HG03066 (cell line): Measurements from ENCODE around the gene SUMO2.
"Not testable (repeated sequence)": the region's sequence is repeated elsewhere in the genome, so short reads cannot be mapped to it uniquely, and the experiment has no call there.

ENCODE experiments used
- ATAC-seq: cut with Tn5 transposase; IDR thresholded peaks from one replicate; pipeline ENCODE4 v1.9.1; 2021; ENCODE audit warnings: low read depth; ENCODE audit not compliant: unreplicated experiment

Gene SUMO2

GRCh38 chr17:75182569-75183436, at the start of gene SUMO2:
SUMO2 (minus strand) TSS chr17:75182959; CDS start chr17:75182834, 125 bp downstream.
- ATAC-seq: peak; percentile 80

GRCh38 chr17:75231741-75232464, 49.1 kb upstream of the SUMO2 start:
- no peak for ATAC-seq

- ATAC-seq: no peak
These were observed 48.3 kb upstream of the SUMO2 start for GRCh38 chr17:75231071-75231470.

GRCh38 chr17:75228847-75229246, 46.1 kb upstream of the SUMO2 start:
- no peak for ATAC-seq

- ATAC-seq: no peak
These were observed 45.5 kb upstream of the SUMO2 start for GRCh38 chr17:75228305-75228704.

GRCh38 chr17:75227729-75228128, 45.0 kb upstream of the SUMO2 start:
- ATAC-seq: no peak

- ATAC-seq: no peak
These were observed 42.3 kb upstream of the SUMO2 start for GRCh38 chr17:75225016-75225415.

GRCh38 chr17:75219815-75220214, 37.1 kb upstream of the SUMO2 start:
- no peak for ATAC-seq

GRCh38 chr17:75218131-75218530, 35.4 kb upstream of the SUMO2 start:
- ATAC-seq: no peak

- ATAC-seq: no peak
These were observed 26.3 kb upstream of the SUMO2 start for GRCh38 chr17:75209061-75209460.

- ATAC-seq: no peak
These were observed 25.4 kb upstream of the SUMO2 start for GRCh38 chr17:75208161-75208560.

GRCh38 chr17:75207760-75208159, 25.0 kb upstream of the SUMO2 start:
- ATAC-seq: no peak

GRCh38 chr17:75207050-75207407, 24.3 kb upstream of the SUMO2 start:
- ATAC-seq: not testable (repeated sequence)

- ATAC-seq: peak; percentile 21
These were observed 23.0 kb upstream of the SUMO2 start for GRCh38 chr17:75205793-75206163.

GRCh38 chr17:75205037-75205792, 22.5 kb upstream of the SUMO2 start, which contains the start of gene NUP85:
NUP85 (plus strand) TSS chr17:75205679; CDS start chr17:75205762, 83 bp downstream.
- peak; percentile 73 for ATAC-seq

GRCh38 chr17:75199886-75200618, 17.3 kb upstream of the SUMO2 start:
- no peak for ATAC-seq

- no peak for ATAC-seq
These were observed 12.1 kb upstream of the SUMO2 start for GRCh38 chr17:75194879-75195278.

- ATAC-seq: no peak
These were observed 8.8 kb upstream of the SUMO2 start for GRCh38 chr17:75191584-75191983.

GRCh38 chr17:75188614-75189013, 5.9 kb upstream of the SUMO2 start:
- no peak for ATAC-seq
